Effector memory CD8-positive, alpha-beta T cell (primary cell): ENCODE results near the gene MEGF10.
"Not testable (repeated sequence)": the region's sequence is repeated elsewhere in the genome, so short reads cannot be mapped to it uniquely, and the experiment has no call there.

Experiments
- ATAC-seq: fragments of 150-1000 bp; cut with Tn5 transposase; replicated peaks from 2 replicates; pipeline ENCODE4 v1.10.0; 2021; ENCODE audit warnings: mild to moderate bottlenecking, moderate library complexity
- DNase-seq, 3 experiments: peaks; one replicate each; pipeline ENCODE4 v3.0.0; 2021
- H3K27ac Mint-ChIP-seq, 2 donors: one replicate each; pipeline ENCODE4 v1.8.0; 2022; ENCODE audit warnings: mild to moderate bottlenecking in 2 of 2, mixed read lengths in 2 of 2, moderate library complexity in 2 of 2
- H3K27me3 Mint-ChIP-seq, 2 donors: one replicate each; pipeline ENCODE4 v1.8.0; 2022; ENCODE audit warnings: mixed read lengths in 2 of 2
- H3K36me3 Mint-ChIP-seq: one replicate; pipeline ENCODE4 v1.8.0; 2022; ENCODE audit warnings: mild to moderate bottlenecking, moderate library complexity, mixed read lengths; ENCODE audit not compliant: insufficient read depth
- H3K4me1 Mint-ChIP-seq, 2 donors: one replicate each; pipeline ENCODE4 v1.8.0; 2022; ENCODE audit warnings: low read depth in 2 of 2, mixed read lengths in 2 of 2
- H3K4me3 Mint-ChIP-seq, 2 donors: one replicate each; pipeline ENCODE4 v1.8.0; 2022; ENCODE audit warnings: mild to moderate bottlenecking in 2 of 2, mixed read lengths in 2 of 2, moderate library complexity in 2 of 2
- H3K9me3 Mint-ChIP-seq, 2 donors: one replicate each; pipeline ENCODE4 v1.8.0; 2022; ENCODE audit warnings: mixed read lengths in 2 of 2
- total RNA-seq, 9 experiments: gene quantifications; one replicate each; lab custom pipeline; 2026; lab: John Stamatoyannopoulos, UW

MEGF10 gene
- 0 to 0.25 (median 0) reads per million in 9 experiments for total RNA-seq

DNA sequence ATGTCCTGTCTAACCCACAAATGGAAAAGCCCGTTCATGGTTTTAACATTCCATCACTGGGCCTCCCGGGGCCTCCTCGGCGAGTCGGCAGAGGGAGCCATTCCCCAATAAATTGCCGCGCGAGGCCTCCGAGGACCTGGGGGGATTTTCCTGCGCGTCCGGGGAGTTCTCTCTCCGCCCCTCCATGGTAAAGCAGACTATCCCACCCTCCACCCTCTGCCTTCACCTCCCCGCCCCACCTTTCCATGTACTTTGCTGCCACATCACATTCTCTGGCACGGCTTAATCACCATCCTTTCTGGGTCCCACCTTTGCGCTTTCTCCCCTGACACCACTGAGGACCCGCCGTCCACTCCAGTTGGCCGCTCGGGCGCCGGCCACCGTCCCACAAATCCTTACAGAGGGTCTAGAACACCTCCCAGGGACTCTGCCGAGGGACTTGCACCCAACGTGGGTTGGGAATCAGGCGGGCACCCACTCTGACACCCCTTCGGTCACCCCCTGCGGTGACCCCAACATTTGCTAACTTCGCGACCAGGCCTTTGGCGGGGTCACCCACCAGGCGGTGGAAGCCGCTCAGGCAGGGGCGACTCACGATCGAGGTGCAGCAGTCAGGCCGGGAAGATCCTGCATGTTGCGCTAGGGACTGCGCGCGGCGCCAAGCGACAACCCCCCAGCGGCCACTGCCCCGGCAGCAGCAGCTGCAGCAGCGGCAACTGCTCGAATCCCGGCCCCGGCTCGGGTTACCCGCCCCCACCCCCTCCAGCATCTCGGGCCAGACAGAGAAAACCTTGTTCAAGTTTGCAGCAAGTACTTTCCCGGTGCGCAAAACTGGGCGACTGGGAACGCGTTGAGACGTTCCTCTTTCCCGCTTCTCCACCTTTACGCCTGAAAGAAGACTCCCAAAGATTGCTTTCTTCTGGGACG is at the start of gene MEGF10:
MEGF10 (plus strand) TSS at position 778 of the 927 bp plus-strand sequence. CDS start 40,513 bp downstream, outside the sequence.
- Mint-ChIP-seq H3K4me3 (no peak within 1 kb of the TSS), H3K9me3 (peaks cover 0 to 3% of the 10 kb centered on the region in 2 donors), H3K4me1 (peaks cover 0 to 5% of the 10 kb centered on the region in 2 donors), H3K27me3 (peaks cover 65 to 72% of the 10 kb centered on the region in 2 donors), H3K27ac (no peak within 1 kb of the TSS), H3K36me3 (no peaks in the 10 kb centered on the region)
- no peak for ATAC-seq
- no peak for DNase-seq

GRCh38 chr5:127243011-127243410 is 47.6 kb upstream of the MEGF10 start:
- Mint-ChIP-seq H3K27ac (no peak overlapping the region), H3K4me1 (no peaks in the 10 kb centered on the region), H3K36me3 (no peaks in the 10 kb centered on the region), H3K4me3 (no peak overlapping the region), H3K9me3 (peaks cover 1 to 9% of the 10 kb centered on the region in 2 donors), H3K27me3 (peaks cover 18 to 33% of the 10 kb centered on the region in 2 donors)
- ATAC-seq (no peak), DNase-seq (no peak)

GRCh38 chr5:127254729-127255284 is 35.8 kb upstream of the MEGF10 start:
- Mint-ChIP-seq H3K27me3 (no peaks in the 10 kb centered on the region), H3K36me3 (no peaks in the 10 kb centered on the region), H3K9me3 (peaks cover 0 to 2% of the 10 kb centered on the region in 2 donors), H3K27ac (no peak overlapping the region), H3K4me3 (no peak overlapping the region), H3K4me1 (no peaks in the 10 kb centered on the region)
- DNase-seq (no peak), ATAC-seq (no peak)

DNA sequence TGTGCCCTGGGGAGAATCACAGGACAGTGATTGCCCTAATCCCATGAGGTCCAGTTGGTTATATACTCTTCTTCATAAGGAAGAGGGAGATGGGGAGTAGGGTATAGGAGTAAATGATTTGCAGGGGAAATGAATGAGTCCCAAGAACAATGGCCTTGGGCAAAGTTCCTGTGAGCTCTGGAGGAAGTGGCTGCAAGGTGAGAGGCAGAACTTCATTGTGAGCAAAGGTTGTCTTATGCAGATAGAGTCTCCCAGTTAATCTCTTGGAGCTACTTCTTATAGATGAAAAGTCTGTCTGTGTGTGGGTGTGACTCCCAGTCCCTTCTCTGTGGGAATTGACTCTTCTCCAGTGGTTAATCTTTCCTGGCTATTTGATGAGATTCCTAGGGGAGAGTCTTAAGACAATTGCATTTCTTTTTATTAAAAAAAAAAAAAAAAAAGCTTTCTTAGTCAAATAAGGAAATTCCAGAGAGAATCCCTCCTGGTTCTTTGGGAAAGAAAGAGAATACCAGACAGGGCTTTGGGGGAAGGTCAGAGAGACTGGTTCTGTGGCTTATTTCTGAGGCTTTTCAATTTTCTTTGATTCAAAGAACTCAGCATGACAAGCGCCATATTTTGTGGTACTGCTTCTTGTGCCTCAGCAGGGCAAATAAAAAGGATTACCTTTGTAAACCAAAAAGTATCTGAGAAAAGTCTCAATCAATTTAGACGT is 33.6 kb upstream of the MEGF10 start:
- peaks cover 0 to 13% of the 10 kb centered on the region in 2 donors for H3K27me3 Mint-ChIP-seq
- no peaks in the 10 kb centered on the region for H3K4me1 Mint-ChIP-seq
- no peak overlapping the region for H3K27ac Mint-ChIP-seq
- H3K36me3 Mint-ChIP-seq: no peaks in the 10 kb centered on the region
- ATAC-seq (no peak), DNase-seq (no peak)
- H3K9me3 Mint-ChIP-seq: peaks cover 0 to 2% of the 10 kb centered on the region in 2 donors
- no peak overlapping the region for H3K4me3 Mint-ChIP-seq

DNA sequence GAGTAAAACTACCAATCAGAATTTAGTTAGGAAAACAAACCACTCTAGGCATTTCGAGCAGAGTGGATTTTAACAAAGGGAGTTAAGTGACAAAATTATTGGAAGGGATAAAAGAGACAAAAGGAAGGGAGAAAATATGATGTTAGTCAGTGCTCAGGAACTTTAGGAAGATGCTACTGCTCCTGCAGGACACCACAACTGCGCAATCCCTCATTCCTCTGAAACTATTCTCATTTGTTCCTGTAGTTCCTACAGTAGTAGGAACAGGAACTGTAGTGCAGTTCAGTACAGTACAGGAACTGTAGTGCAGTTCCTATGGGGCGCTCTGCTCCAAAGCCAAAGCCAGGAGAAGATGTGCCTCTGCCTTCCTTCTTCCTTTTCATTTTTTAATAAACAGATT is 29.9 kb upstream of the MEGF10 start:
- H3K27ac Mint-ChIP-seq: no peak overlapping the region
- no peaks in the 10 kb centered on the region for H3K4me1 Mint-ChIP-seq
- peaks cover 0 to 24% of the 10 kb centered on the region in 2 donors for H3K27me3 Mint-ChIP-seq
- ATAC-seq (no peak), DNase-seq (no peak)
- H3K36me3 Mint-ChIP-seq: no peaks in the 10 kb centered on the region
- peaks cover 0 to 2% of the 10 kb centered on the region in 2 donors for H3K9me3 Mint-ChIP-seq
- no peak overlapping the region for H3K4me3 Mint-ChIP-seq

- H3K27ac Mint-ChIP-seq, ATAC-seq, DNase-seq, H3K4me1 Mint-ChIP-seq, H3K36me3 Mint-ChIP-seq, H3K9me3 Mint-ChIP-seq, H3K4me3 Mint-ChIP-seq: not testable (repeated sequence)
- H3K27me3 Mint-ChIP-seq: peaks cover 22 to 40% of the 10 kb centered on the region in 2 donors
These were observed 25.1 kb upstream of the MEGF10 start for GRCh38 chr5:127265473-127265872.

GRCh38 chr5:127268342-127268741 is 22.3 kb upstream of the MEGF10 start:
- peaks cover 20 to 44% of the 10 kb centered on the region in 2 donors for H3K27me3 Mint-ChIP-seq
- not testable (repeated sequence) for H3K4me3 Mint-ChIP-seq, H3K9me3 Mint-ChIP-seq, ATAC-seq, H3K4me1 Mint-ChIP-seq, DNase-seq, H3K36me3 Mint-ChIP-seq, H3K27ac Mint-ChIP-seq

DNA sequence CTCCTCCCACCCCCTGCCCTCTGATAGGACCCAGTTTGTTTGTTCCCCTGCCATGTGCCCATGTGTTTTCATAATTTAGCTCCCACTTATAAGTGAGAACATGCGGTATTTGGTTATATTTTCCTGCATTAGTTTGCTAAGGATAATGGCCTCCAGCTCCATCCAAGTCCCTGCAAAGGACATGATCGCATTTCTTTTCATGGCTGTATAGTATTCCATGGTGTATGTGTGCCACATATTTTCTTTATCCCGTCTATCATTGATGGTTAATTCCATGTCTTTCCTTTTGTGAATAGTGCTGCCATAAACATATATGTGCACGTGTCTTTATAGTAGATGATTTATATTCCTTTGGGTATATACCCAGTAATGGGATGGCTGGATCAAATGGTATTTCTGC is 19.9 kb upstream of the MEGF10 start:
- DNase-seq, H3K4me3 Mint-ChIP-seq, ATAC-seq, H3K9me3 Mint-ChIP-seq, H3K4me1 Mint-ChIP-seq, H3K36me3 Mint-ChIP-seq, H3K27ac Mint-ChIP-seq: not testable (repeated sequence)
- H3K27me3 Mint-ChIP-seq: peaks cover 28 to 44% of the 10 kb centered on the region in 2 donors

DNA sequence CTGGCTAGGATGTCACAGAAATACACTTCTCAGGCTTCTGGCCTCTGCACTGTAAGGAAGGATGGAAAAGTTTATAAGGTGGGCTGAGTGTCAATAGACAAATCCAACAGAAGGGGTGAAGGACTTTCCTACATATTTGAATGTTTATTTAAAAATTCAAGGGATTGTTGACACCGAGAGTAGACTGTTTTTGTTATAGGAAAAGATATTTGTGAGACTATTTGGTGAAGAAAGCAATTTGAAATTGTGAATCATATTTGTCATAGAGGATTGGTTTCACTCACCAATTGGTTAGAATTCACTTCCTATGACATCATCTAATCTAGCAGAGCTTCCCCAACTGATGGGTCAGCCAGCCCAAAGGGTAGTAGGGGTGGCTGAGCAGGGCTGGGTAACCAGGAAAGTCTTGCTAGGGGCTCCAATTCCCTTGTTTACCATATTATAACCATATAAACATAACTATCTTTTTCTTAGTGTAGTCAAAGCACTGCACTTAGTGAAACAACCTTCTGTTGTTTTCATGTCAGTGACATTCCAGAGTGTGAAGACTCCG is 14.9 kb upstream of the MEGF10 start:
- no peak for DNase-seq
- Mint-ChIP-seq H3K36me3 (no peaks in the 10 kb centered on the region), H3K27me3 (peaks cover 8 to 22% of the 10 kb centered on the region in 2 donors), H3K9me3 (no peaks in the 10 kb centered on the region), H3K4me1 (no peaks in the 10 kb centered on the region), H3K4me3 (no peak overlapping the region), H3K27ac (no peak overlapping the region)
- ATAC-seq: no peak

GRCh38 chr5:127280491-127281220 is 9.9 kb upstream of the MEGF10 start:
- peaks cover 14 to 17% of the 10 kb centered on the region in 2 donors for H3K27me3 Mint-ChIP-seq
- H3K27ac Mint-ChIP-seq: no peak overlapping the region
- no peaks in the 10 kb centered on the region for H3K9me3 Mint-ChIP-seq
- DNase-seq: no peak
- no peaks in the 10 kb centered on the region for H3K4me1 Mint-ChIP-seq
- no peak for ATAC-seq
- no peaks in the 10 kb centered on the region for H3K36me3 Mint-ChIP-seq
- H3K4me3 Mint-ChIP-seq: no peak overlapping the region

GRCh38 chr5:127281609-127282008 is 9.0 kb upstream of the MEGF10 start:
- H3K27me3 Mint-ChIP-seq: peaks cover 14 to 17% of the 10 kb centered on the region in 2 donors
- no peaks in the 10 kb centered on the region for H3K9me3 Mint-ChIP-seq
- H3K27ac Mint-ChIP-seq: no peak overlapping the region
- ATAC-seq (no peak), DNase-seq (no peak)
- H3K4me3 Mint-ChIP-seq: no peak overlapping the region
- H3K36me3 Mint-ChIP-seq: no peaks in the 10 kb centered on the region
- no peaks in the 10 kb centered on the region for H3K4me1 Mint-ChIP-seq

GRCh38 chr5:127288676-127289075 is 1.9 kb upstream of the MEGF10 start:
- no peaks in the 10 kb centered on the region for H3K36me3 Mint-ChIP-seq
- peaks cover 0 to 3% of the 10 kb centered on the region in 2 donors for H3K9me3 Mint-ChIP-seq
- DNase-seq (no peak), ATAC-seq (no peak)
- H3K27me3 Mint-ChIP-seq: peaks cover 69 to 77% of the 10 kb centered on the region in 2 donors
- H3K4me1 Mint-ChIP-seq: peaks cover 0 to 5% of the 10 kb centered on the region in 2 donors
- H3K4me3 Mint-ChIP-seq: no peak overlapping the region
- no peak overlapping the region for H3K27ac Mint-ChIP-seq
